ENCODE data around the gene MARVELD1. TPM values are rescaled to one million over a fixed set of nuclear protein-coding genes. Genes with fewer than 3 reads are reported as not detected.
A peak's percentile ranks its signal among the peaks of the same experiment; 100 is the strongest.

Gene MARVELD1
- total and polyA plus RNA-seq, 2 of the 13 experiments (the other 11 are each of a cell fraction or from before 2014, with no cell fraction given): not detected

DNA sequence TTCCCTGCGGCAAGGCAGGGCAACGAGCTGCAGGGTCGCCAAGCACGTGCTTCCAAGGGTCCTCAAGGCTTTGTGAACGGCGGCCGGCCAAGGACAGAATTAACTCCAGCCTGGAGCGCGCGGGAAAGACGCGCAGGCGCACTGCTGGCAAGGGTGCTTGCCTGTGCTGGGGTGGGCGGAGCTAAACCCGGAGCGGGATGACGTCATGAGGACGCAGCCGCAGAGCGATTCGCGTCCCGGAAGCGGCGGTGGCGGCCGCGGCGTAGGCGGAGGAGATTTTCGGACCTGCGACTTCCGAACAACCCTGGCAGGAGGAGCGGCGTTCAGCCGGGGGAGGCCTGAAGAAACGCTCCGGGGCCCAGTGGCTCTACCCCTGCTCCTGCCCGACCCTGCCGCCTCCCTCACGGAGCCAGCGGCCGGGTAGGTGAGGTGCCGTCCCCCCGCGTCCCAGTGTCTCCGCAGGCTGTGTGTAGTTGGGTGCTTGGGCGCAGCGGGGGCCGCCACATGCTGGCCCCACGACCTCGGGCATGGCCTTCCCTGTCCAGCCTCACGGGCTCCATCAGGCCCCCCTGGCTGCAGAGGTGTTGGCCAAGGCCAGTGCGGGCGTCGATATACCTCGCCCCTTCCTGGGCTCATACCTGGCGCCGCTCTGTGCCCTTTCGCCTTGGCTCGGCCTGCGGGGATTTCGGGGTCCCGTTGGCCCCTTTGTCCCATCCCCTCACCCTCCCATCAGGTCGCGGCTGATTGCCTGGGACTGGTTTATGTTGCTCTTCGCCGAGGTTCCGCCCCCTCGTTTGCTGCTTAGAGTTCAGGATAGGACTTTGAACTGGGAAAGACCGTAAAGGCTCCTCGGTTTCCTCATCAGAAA lies 23.6 kb downstream of the MARVELD1 start, which contains the start of gene ZFYVE27 (continued):
- peak; percentile 86; the same call in 1 of the 2 replicates for TF ChIP-seq ZNF431 (CRISPR knock-in tag; IDR thresholded peaks at IDR 0.05; ENCODE audit: borderline replicate concordance, low read depth)
- TF ChIP-seq ZFYVE20 (CRISPR knock-in tag; IDR thresholded peaks at IDR 0.05; ENCODE audit: borderline replicate concordance, low read depth): peak; percentile 95; the same call in 1 of the 2 replicates
- TF ChIP-seq ZNF549 (CRISPR knock-in tag; IDR thresholded peaks at IDR 0.05): no peak
- TF ChIP-seq ZNF460 (CRISPR knock-in tag; IDR thresholded peaks at IDR 0.05; ENCODE audit: borderline replicate concordance): no peak
- TF ChIP-seq, protein P1, sequence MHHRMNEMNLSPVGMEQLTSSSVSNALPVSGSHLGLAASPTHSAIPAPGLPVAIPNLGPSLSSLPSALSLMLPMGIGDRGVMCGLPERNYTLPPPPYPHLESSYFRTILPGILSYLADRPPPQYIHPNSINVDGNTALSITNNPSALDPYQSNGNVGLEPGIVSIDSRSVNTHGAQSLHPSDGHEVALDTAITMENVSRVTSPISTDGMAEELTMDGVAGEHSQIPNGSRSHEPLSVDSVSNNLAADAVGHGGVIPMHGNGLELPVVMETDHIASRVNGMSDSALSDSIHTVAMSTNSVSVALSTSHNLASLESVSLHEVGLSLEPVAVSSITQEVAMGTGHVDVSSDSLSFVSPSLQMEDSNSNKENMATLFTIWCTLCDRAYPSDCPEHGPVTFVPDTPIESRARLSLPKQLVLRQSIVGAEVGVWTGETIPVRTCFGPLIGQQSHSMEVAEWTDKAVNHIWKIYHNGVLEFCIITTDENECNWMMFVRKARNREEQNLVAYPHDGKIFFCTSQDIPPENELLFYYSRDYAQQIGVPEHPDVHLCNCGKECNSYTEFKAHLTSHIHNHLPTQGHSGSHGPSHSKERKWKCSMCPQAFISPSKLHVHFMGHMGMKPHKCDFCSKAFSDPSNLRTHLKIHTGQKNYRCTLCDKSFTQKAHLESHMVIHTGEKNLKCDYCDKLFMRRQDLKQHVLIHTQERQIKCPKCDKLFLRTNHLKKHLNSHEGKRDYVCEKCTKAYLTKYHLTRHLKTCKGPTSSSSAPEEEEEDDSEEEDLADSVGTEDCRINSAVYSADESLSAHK (CRISPR knock-in tag; IDR thresholded peaks at IDR 0.05; ENCODE audit: borderline replicate concordance): peak; percentile 73; the same call in 1 of the 2 replicates
- peak; percentile 91; the same call in 1 of the 2 replicates for TF ChIP-seq ZNF678 (CRISPR knock-in tag; IDR thresholded peaks at IDR 0.05)
- peak; percentile 99 for TF ChIP-seq HES4 (CRISPR knock-in tag; IDR thresholded peaks at IDR 0.05; ENCODE audit: borderline replicate concordance)
- TF ChIP-seq NCOA2 (CRISPR knock-in tag; IDR thresholded peaks at IDR 0.05): peak; percentile 72
- peak in 1 of 2 experiments; percentile 95; a peak in 2 of 4 replicates for TF ChIP-seq KLF16 (CRISPR knock-in tag; IDR thresholded peaks at IDR 0.05)
- TF ChIP-seq, protein P2, sequence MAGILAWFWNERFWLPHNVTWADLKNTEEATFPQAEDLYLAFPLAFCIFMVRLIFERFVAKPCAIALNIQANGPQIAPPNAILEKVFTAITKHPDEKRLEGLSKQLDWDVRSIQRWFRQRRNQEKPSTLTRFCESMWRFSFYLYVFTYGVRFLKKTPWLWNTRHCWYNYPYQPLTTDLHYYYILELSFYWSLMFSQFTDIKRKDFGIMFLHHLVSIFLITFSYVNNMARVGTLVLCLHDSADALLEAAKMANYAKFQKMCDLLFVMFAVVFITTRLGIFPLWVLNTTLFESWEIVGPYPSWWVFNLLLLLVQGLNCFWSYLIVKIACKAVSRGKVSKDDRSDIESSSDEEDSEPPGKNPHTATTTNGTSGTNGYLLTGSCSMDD (CRISPR knock-in tag; IDR thresholded peaks at IDR 0.05): peak; percentile 88; the same call in 1 of the 2 replicates
- TF ChIP-seq YEATS2 (CRISPR knock-in tag; IDR thresholded peaks at IDR 0.05; ENCODE audit: borderline replicate concordance): peak; percentile 87; the same call in 1 of the 2 replicates
- peak; percentile 79 for TF ChIP-seq CREM (IDR thresholded peaks at IDR 0.05)
- TF ChIP-seq CREM (CRISPR knock-in tag; IDR thresholded peaks at IDR 0.05): no peak
- TF ChIP-seq, protein P3, sequence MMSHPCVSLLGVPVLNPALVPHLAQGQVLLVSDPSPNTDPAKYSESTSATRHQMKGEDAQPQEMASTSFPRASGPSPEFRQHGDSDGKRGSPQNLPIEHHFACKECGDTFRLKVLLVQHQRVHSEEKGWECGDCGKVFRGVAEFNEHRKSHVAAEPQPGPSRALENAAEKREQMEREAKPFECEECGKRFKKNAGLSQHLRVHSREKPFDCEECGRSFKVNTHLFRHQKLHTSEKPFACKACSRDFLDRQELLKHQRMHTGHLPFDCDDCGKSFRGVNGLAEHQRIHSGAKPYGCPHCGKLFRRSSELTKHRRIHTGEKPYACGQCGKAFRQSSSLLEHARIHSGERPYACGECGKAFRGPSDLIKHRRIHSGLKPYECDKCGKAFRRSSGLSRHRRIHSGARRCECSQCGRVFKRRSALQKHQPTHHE (CRISPR knock-in tag; IDR thresholded peaks at IDR 0.05; ENCODE audit: borderline replicate concordance): peak; percentile 91; the same call in 1 of the 2 replicates
- peak; percentile 81 for TF ChIP-seq DMAP1 (CRISPR knock-in tag; IDR thresholded peaks at IDR 0.05)
- peak; percentile 75 for TF ChIP-seq CBX1 (IDR thresholded peaks at IDR 0.05; ENCODE audit: low read depth)
- no peak for TF ChIP-seq ZNF496 (CRISPR knock-in tag; IDR thresholded peaks at IDR 0.05; ENCODE audit: insufficient replicate concordance)
- TF ChIP-seq, protein P4, sequence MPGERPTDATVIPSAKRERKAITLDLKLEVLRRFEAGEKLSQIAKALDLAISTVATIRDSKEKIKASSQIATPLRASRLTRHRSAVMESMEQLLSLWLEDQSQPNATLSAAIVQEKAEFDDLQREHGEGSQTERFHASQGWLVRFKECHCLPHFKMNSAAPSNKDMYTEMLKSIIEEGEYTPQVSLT (CRISPR knock-in tag; IDR thresholded peaks at IDR 0.05; ENCODE audit: borderline replicate concordance, low read depth): peak; percentile 99; the same call in 1 of the 2 replicates
- TF ChIP-seq, protein P5, sequence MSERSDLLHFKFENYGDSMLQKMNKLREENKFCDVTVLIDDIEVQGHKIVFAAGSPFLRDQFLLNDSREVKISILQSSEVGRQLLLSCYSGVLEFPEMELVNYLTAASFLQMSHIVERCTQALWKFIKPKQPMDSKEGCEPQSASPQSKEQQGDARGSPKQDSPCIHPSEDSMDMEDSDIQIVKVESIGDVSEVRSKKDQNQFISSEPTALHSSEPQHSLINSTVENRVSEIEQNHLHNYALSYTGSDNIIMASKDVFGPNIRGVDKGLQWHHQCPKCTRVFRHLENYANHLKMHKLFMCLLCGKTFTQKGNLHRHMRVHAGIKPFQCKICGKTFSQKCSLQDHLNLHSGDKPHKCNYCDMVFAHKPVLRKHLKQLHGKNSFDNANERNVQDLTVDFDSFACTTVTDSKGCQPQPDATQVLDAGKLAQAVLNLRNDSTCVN (CRISPR knock-in tag; IDR thresholded peaks at IDR 0.05; ENCODE audit: borderline replicate concordance): peak; percentile 71
- TF ChIP-seq ZSCAN12 (CRISPR knock-in tag; IDR thresholded peaks at IDR 0.05): peak; percentile 81; the same call in 1 of the 2 replicates
- TF ChIP-seq ZNF891 (CRISPR knock-in tag; IDR thresholded peaks at IDR 0.05): peak; percentile 99
- no peak for TF ChIP-seq ZNF672 (CRISPR knock-in tag; IDR thresholded peaks at IDR 0.05)

Measured in HepG2 (cell line).